Body of pancreas (tissue), 4 donors: Measurements from ENCODE around the gene SPATA16.

Source experiments
- POLR2A ChIP-seq, 3 donors: fragments of 450-650 bp; IDR thresholded peaks; one replicate each; pipeline ENCODE4 v1.6.1; 2016; ENCODE audit warnings: antibody characterized with exemption in 3 of 3, mild to moderate bottlenecking in 2 of 3
- TF ChIP-seq, protein P1 (sequence below), 7 experiments: fragments of 450-650 bp in 4 of 7; fragments of 200-600 bp in 3 of 7; sonication (generic) in 3 of 7; IDR thresholded peaks; one replicate each; pipeline ENCODE4 v1.5.1; 2016 to 2019; ENCODE audit warnings: antibody characterized with exemption in 7 of 7

DNA sequence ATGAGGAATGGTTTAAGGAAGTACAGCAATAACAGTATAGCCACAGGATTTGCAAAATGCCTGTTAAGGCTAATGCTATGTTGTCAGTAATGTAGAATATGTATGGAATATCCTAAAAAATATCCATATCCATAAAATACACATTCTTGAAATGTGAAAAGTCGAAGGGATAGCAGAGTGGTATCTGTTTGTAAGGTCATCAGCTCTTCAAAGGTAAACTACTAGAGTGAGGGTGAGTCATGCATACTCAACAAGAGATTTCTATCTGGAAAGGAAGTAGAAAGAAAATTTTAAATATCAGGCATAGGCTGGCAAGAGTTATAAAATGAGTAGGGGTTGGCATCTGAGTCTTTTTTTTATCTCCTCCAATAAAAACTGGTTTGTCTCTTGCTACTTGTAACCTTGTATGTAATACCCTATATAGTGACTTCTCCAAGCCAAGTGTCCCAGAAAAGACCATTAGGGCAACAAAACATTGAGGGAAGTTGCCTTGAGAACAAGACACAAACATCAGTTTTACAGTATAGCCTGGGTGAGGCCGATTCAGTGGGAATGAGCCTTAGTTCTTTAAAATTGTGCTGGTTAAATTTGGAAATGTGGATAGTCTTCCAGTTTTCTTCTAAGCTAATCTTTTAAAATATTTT, 103.1 kb downstream of the SPATA16 start:
- TF ChIP-seq, protein P1, sequence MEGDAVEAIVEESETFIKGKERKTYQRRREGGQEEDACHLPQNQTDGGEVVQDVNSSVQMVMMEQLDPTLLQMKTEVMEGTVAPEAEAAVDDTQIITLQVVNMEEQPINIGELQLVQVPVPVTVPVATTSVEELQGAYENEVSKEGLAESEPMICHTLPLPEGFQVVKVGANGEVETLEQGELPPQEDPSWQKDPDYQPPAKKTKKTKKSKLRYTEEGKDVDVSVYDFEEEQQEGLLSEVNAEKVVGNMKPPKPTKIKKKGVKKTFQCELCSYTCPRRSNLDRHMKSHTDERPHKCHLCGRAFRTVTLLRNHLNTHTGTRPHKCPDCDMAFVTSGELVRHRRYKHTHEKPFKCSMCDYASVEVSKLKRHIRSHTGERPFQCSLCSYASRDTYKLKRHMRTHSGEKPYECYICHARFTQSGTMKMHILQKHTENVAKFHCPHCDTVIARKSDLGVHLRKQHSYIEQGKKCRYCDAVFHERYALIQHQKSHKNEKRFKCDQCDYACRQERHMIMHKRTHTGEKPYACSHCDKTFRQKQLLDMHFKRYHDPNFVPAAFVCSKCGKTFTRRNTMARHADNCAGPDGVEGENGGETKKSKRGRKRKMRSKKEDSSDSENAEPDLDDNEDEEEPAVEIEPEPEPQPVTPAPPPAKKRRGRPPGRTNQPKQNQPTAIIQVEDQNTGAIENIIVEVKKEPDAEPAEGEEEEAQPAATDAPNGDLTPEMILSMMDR (IDR thresholded peaks at IDR 0.05): no peak
- TF ChIP-seq POLR2A (IDR thresholded peaks at IDR 0.05): no peak
